GM12875 (cell line): Measurements from ENCODE around the gene SDK1.

Source experiments
- H3K4me3 ChIP-seq: one replicate; pipeline ENCODE4 v1.5.1; 2011; ENCODE audit warnings: low read depth, low read length, control low read depth
- TF ChIP-seq, protein P1 (sequence below): IDR thresholded peaks from 2 replicates; pipeline ENCODE4 v1.5.1; 2011; ENCODE audit warnings: low read depth, mild to moderate bottlenecking, control low read depth, inconsistent platforms, low read length, moderate library complexity, borderline replicate concordance; ENCODE audit not compliant: insufficient read depth

Gene SDK1

DNA sequence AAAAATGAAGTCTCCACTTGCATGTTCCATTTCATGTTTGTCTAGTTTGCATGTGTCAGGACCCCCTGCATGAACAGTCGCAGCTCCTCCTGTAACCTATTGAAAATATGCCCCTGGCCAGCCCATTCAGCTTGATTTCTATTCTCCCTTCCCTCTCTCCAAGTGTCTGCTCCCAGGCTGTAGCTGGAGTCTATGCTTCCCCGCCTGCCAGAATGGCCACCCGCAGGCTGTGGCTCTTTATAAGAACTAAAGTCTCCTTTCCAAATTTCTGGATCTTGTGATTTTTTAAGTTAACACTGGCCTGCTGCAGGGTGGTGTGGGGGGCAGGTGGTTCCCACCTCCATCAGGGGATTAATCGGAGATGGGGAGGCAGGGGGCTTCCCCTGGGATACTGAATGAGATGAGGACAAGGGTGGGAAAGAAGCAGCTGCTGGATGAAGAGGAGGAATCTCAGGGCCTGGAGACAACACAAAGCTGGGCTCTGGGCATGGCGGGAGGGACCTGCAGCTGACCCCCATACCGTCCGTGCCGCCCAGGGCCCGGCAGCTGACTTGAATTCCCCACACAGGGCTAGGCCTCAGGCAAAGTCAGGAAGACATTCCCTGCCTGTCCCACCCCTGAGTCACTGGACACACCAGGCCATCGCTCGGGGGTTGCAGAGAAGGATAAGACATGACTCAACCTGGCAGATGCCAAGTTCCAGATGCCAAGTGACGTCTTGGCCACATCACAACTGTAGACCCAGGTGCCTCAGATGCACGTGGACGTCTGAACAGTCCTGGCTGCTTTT lies 981.6 kb downstream of the SDK1 start:
- H3K4me3 ChIP-seq: no peak overlapping the region
- TF ChIP-seq, protein P1, sequence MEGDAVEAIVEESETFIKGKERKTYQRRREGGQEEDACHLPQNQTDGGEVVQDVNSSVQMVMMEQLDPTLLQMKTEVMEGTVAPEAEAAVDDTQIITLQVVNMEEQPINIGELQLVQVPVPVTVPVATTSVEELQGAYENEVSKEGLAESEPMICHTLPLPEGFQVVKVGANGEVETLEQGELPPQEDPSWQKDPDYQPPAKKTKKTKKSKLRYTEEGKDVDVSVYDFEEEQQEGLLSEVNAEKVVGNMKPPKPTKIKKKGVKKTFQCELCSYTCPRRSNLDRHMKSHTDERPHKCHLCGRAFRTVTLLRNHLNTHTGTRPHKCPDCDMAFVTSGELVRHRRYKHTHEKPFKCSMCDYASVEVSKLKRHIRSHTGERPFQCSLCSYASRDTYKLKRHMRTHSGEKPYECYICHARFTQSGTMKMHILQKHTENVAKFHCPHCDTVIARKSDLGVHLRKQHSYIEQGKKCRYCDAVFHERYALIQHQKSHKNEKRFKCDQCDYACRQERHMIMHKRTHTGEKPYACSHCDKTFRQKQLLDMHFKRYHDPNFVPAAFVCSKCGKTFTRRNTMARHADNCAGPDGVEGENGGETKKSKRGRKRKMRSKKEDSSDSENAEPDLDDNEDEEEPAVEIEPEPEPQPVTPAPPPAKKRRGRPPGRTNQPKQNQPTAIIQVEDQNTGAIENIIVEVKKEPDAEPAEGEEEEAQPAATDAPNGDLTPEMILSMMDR: no peak

DNA sequence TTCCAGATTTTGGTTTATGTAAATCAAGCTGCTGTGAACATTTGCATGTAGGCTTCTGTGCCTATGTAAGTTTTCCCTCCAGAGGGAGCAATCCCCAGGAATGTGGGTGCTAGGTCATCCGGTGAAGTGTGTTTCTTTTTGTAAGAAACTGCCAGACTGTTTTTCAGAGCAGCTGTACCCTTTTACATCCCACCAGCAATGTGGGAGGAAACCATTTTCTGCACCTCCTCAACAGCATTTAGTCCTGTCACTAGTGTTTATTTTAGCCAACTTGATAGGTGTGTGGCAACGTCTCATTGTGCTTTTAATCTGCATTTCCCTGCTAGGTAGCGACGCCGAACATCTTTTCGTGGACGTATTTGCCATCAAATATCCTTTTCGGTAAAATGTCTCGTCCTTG lies 985.3 kb downstream of the SDK1 start:
- no peak overlapping the region for H3K4me3 ChIP-seq
- TF ChIP-seq, protein P1: no peak

DNA sequence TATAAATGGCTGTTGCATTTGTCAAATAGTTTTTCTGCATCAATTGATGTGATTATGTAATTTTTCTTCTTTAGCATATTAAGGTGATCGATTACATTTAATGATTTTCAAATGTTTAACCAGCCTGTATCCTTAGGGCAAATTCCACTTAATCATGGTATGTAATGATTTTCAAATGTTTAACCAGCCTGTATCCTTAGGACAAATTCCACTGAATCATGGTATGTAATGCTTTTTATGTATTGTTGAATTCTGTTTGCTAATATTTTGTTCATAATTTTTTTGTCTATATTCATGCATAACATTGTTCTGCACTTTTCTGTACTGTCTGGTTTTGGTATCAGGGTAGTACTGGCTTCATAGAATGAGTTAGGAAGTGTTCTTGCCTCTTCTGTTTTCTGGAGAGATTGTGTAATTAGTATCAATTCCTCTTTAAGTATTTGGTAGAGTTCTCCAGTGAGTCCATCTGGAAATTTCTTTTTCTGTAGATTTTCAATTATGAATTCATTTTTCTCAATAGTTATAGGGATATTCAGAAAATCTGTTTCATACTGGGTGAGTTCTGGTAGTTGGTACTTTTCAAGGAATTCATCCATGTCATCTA lies 987.8 kb downstream of the SDK1 start:
- TF ChIP-seq, protein P1: no peak
- no peak overlapping the region for H3K4me3 ChIP-seq

DNA sequence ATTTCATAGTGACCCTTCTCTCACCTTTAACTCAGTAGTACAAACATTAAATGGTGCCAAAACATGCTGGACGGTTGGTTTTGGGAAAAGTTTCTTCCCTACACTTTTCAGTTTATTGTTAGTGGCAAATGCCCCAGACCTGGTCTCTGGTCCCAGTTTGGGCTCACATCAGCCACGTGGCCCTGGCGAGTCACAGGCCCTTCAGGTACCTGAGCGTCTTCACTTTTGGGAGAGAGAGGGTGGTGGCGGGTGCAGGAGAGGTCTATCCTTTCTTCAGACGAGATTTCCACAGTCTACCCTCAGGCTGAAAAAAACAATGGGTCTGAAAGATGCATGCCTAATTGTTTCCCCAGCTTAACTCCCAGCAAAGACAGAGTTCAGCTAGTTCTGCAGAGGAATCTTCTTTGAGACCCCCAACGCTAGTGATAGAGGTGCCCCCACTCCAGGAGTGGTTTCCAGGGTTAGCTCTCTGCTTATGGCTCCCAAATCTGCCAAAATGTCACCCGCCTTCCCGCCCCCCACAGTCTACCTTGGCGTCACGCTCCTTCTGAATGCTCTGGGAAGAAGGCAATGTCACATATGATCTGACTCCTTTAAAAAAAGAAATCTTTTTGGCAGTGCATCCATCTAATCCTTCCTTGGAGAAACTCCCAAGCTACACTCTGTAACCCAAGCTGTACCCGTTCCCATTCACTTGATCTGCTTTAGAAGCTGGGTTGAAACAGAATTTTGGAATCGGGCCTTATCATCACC lies 996.3 kb downstream of the SDK1 start:
- TF ChIP-seq, protein P1: no peak
- no peak overlapping the region for H3K4me3 ChIP-seq

DNA sequence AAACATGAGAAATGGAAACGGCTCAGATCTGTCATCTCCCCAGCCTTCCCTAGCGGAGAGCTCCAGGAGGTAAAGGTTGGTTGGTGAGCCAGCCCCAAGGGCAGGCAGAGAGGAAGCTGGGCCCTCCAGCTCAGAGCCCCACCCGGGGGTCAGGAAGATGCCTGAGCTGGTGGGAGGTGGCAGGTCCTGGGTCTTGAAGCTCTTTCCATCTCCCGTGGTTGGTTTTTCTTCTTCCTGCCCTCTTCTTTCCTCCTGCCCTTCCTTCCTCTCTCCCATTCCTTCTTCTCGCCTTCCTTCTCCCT lies 996.8 kb downstream of the SDK1 start:
- H3K4me3 ChIP-seq: no peak overlapping the region
- TF ChIP-seq, protein P1: no peak

DNA sequence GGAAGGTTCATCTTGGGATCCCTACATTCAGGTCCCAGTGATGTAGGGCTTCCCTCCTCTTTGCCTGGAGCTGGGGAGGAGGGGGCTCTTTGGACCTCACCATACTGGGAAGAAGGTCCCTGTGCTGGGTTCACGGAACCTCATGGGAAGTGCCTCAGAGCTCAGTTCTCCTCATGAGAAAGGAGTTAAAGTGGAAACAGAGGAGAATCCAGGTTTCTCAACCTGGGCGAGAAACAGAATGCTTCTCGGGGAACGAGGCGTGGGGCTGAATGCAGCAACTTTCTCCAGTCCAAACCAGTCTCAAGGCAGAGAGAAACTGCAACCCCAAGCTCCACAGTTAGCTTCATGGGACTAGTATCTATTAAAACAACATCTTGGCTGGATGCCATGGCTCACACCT lies 998.4 kb downstream of the SDK1 start:
- H3K4me3 ChIP-seq: no peak overlapping the region
- TF ChIP-seq, protein P1: no peak

DNA sequence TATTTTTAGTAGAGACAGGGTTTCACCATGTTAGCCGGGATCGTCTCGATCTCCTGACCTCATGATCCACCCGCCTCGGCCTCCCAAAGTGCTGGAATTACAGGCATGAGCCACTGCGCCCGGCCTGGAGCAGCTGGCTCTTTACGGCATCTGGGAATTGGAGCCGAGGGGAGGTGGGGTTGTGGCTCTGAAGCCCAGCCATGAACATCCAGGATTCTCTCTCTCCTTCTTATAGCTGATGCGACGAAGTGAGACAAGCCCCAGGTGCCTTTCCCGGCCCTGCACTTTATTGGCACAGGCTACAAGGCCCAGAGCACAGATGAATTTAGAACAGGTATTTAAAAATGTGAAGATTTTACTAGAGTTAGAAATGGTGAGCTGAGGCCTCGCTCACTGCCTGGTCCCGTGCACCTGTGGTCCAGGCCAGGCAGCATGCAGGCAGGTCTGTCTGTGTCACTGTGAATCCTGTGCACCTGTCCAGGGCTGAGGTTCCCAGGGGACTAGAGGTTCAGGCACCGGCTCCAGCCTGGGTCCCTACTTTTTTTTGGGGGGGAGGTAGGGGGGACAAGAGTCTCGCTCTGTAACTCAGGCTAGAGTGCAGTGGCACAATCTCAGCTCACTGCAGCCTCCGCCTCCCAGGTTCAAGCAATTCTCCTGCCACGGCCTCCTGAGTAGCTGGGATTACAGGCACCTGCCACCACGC lies 1001.3 kb downstream of the SDK1 start:
- TF ChIP-seq, protein P1: no peak
- H3K4me3 ChIP-seq: no peak overlapping the region
